GM11168 (cell line): ENCODE measurements around the gene ABHD12.

Experiments used
- in situ Hi-C: fragments of 300-500 bp; cut with MboI; formaldehyde crosslinking; loops from one replicate; pipeline ENCODE4 v1.12.0; 2022; ENCODE audit warnings: low sequenced_read_pairs; ENCODE audit not compliant: unreplicated experiment

Gene ABHD12

GRCh38 chr20:25390538-25391528 lies at the start of gene ABHD12:
TSS of gene ABHD12 (minus strand) at chr20:25390835. CDS start at chr20:25390703, 132 bp downstream.
- in situ Hi-C loops, result no loop called here

GRCh38 chr20:25439328-25439727 lies 48.7 kb upstream of the ABHD12 start:
- in situ Hi-C loops, result no loop called here

- in situ Hi-C loops, result no loop called here
Measured at GRCh38 chr20:25437153-25437581, 46.5 kb upstream of the ABHD12 start.

GRCh38 chr20:25424536-25424935 lies 33.9 kb upstream of the ABHD12 start:
- in situ Hi-C loops, result no loop called here

GRCh38 chr20:25422032-25422431 lies 31.4 kb upstream of the ABHD12 start:
- in situ Hi-C loops, result no loop called here

GRCh38 chr20:25421102-25421501 lies 30.5 kb upstream of the ABHD12 start:
- in situ Hi-C loops, result no loop called here

- in situ Hi-C loops, result no loop called here
Measured at GRCh38 chr20:25418776-25419175, 28.1 kb upstream of the ABHD12 start.

- in situ Hi-C loops, result loop anchor here (10.0 kb wide), 1 partner anchor 414 kb away; the partner anchor contains the start of gene APMAP
Measured at GRCh38 chr20:25408890-25409289, 18.3 kb upstream of the ABHD12 start.

- in situ Hi-C loops, result loop anchor here (10.0 kb wide), 1 partner anchor 413 kb away; the partner anchor contains the start of gene APMAP
Measured at GRCh38 chr20:25408170-25408547, 17.5 kb upstream of the ABHD12 start.

GRCh38 chr20:25407311-25408169 lies 16.9 kb upstream of the ABHD12 start, which contains the start of gene GINS1:
TSS of gene GINS1 (plus strand) at chr20:25407673. CDS start at chr20:25407821, 148 bp downstream.
- in situ Hi-C loops, result loop anchor here (10.0 kb wide), 1 partner anchor 413 kb away; the partner anchor contains the start of gene APMAP

GRCh38 chr20:25402583-25402982 lies 11.9 kb upstream of the ABHD12 start:
- in situ Hi-C loops, result loop anchor here (10.0 kb wide), 1 partner anchor 408 kb away; the partner anchor contains the start of gene APMAP

GRCh38 chr20:25400291-25400732 lies 9.7 kb upstream of the ABHD12 start:
- in situ Hi-C loops, result loop anchor here (10.0 kb wide), 1 partner anchor 406 kb away; the partner anchor contains the start of gene APMAP

- in situ Hi-C loops, result loop anchor here (5.0 kb wide), 1 partner anchor 97 kb away; no protein-coding TSS in a partner anchor
Measured at GRCh38 chr20:25399037-25399430, 8.4 kb upstream of the ABHD12 start.

- in situ Hi-C loops, result loop anchor here (5.0 kb wide), 1 partner anchor 96 kb away; no protein-coding TSS in a partner anchor
Measured at GRCh38 chr20:25398376-25399036, 7.9 kb upstream of the ABHD12 start.

- in situ Hi-C loops, result loop anchor here (5.0 kb wide), 1 partner anchor 96 kb away; no protein-coding TSS in a partner anchor
Measured at GRCh38 chr20:25397821-25398220, 7.2 kb upstream of the ABHD12 start.

GRCh38 chr20:25397096-25397495 lies 6.5 kb upstream of the ABHD12 start:
- in situ Hi-C loops, result loop anchor here (5.0 kb wide), 1 partner anchor 95 kb away; no protein-coding TSS in a partner anchor

- in situ Hi-C loops, result loop anchor here (5.0 kb wide), 1 partner anchor 93 kb away; no protein-coding TSS in a partner anchor
Measured at GRCh38 chr20:25394996-25395395, 4.4 kb upstream of the ABHD12 start.

GRCh38 chr20:25394276-25394675 lies 3.6 kb upstream of the ABHD12 start:
- in situ Hi-C loops, result no loop called here

- in situ Hi-C loops, result no loop called here
Measured at GRCh38 chr20:25389858-25390537, 637 bp downstream of the ABHD12 start.
